ENCODE results near the gene VIPR1. TPM values are rescaled to one million over a fixed set of nuclear protein-coding genes. Genes with fewer than 3 reads are reported as not detected.

VIPR1 gene
- total RNA-seq, 1 donor = 5.6 TPM

- H3K4me3 ChIP-seq (ENCODE audit: low read depth, low read length) = no peak overlapping the region
- TF ChIP-seq CTCF (IDR thresholded peaks at IDR 0.05; ENCODE audit: insufficient read depth, low read length) = no peak
- DNase-seq (ENCODE audit: low read depth) = no peak
Observed at GRCh38 chr3:42503957-42504333, 1.5 kb downstream of the VIPR1 start.

GRCh38 chr3:42504334-42505127 lies 2.1 kb downstream of the VIPR1 start:
- DNase-seq (ENCODE audit: low read depth) = no peak
- no peak for TF ChIP-seq CTCF (IDR thresholded peaks at IDR 0.05; ENCODE audit: insufficient read depth, low read length)
- no peak overlapping the region for H3K4me3 ChIP-seq (ENCODE audit: low read depth, low read length)

GRCh38 chr3:42505128-42505848 lies 2.8 kb downstream of the VIPR1 start:
- TF ChIP-seq CTCF (IDR thresholded peaks at IDR 0.05; ENCODE audit: insufficient read depth, low read length) = no peak
- no peak for DNase-seq (ENCODE audit: low read depth)
- H3K4me3 ChIP-seq (ENCODE audit: low read depth, low read length) = no peak overlapping the region

GRCh38 chr3:42505849-42506410 lies 3.5 kb downstream of the VIPR1 start:
- DNase-seq (ENCODE audit: low read depth) = no peak
- no peak overlapping the region for H3K4me3 ChIP-seq (ENCODE audit: low read depth, low read length)
- TF ChIP-seq CTCF (IDR thresholded peaks at IDR 0.05; ENCODE audit: insufficient read depth, low read length) = no peak

GRCh38 chr3:42507252-42507651 lies 4.8 kb downstream of the VIPR1 start:
- DNase-seq (ENCODE audit: low read depth) = no peak
- no peak overlapping the region for H3K4me3 ChIP-seq (ENCODE audit: low read depth, low read length)
- no peak for TF ChIP-seq CTCF (IDR thresholded peaks at IDR 0.05; ENCODE audit: insufficient read depth, low read length)

GRCh38 chr3:42507761-42508335 lies 5.4 kb downstream of the VIPR1 start:
- H3K4me3 ChIP-seq (ENCODE audit: low read depth, low read length) = no peak overlapping the region
- no peak for DNase-seq (ENCODE audit: low read depth)
- TF ChIP-seq CTCF (IDR thresholded peaks at IDR 0.05; ENCODE audit: insufficient read depth, low read length) = no peak
